GM18907 (cell line): ENCODE data around the gene RAP1GAP.

Experiments used
- ATAC-seq: cut with Tn5 transposase; IDR thresholded peaks from one replicate; pipeline ENCODE4 v1.9.1; 2021; ENCODE audit warnings: mild to moderate bottlenecking, moderate library complexity; ENCODE audit not compliant: unreplicated experiment

RAP1GAP gene

GRCh38 chr1:21559788-21560567 lies 109.2 kb downstream of the RAP1GAP start:
- no peak for ATAC-seq

GRCh38 chr1:21553116-21553926 lies 115.8 kb downstream of the RAP1GAP start:
- no peak for ATAC-seq

GRCh38 chr1:21552715-21553114 lies 116.4 kb downstream of the RAP1GAP start:
- ATAC-seq = no peak

- ATAC-seq = no peak
These were observed 118.2 kb downstream of the RAP1GAP start for GRCh38 chr1:21550866-21551475.

- ATAC-seq = no peak
These were observed 119.1 kb downstream of the RAP1GAP start for GRCh38 chr1:21550097-21550496.

GRCh38 chr1:21547876-21548275 lies 121.3 kb downstream of the RAP1GAP start:
- ATAC-seq = no peak
